Stomach (tissue), 9 donors: Measurements from ENCODE around the gene MYOZ2. TPM values are rescaled to one million over a fixed set of nuclear protein-coding genes. Genes with fewer than 3 reads are reported as not detected.
A peak's percentile ranks its signal among the peaks of the same experiment; 100 is the strongest.

ENCODE experiments used
- DNase-seq, 2 donors: peaks; one replicate each; pipeline versions ENCODE4 v3.0.0 to v3.0.0-alpha.2; 2013 to 2019
- H3K27ac ChIP-seq, 5 donors: fragments of 200-600 bp in 4 of 5; sonication (generic) in 4 of 5; one replicate each; pipeline ENCODE4 v1.5.1; 2013 to 2019; ENCODE audit warnings: mild to moderate bottlenecking in 1 of 5, moderate library complexity in 1 of 5
- H3K27me3 ChIP-seq, 3 donors: fragments of 200-600 bp; sonication (generic); one replicate each; pipeline ENCODE4 v1.5.1; 2017 to 2019; ENCODE audit warnings: mixed run types in 1 of 3
- H3K36me3 ChIP-seq, 4 donors: fragments of 200-600 bp; sonication (generic); 1 replicate in 3 of 4; 2 replicates in 1 of 4; pipeline ENCODE4 v1.5.1; 2016 to 2019
- H3K4me1 ChIP-seq, 4 donors: fragments of 200-600 bp; sonication (generic); one replicate each; pipeline ENCODE4 v1.5.1; 2016 to 2019
- H3K4me3 ChIP-seq, 4 donors: fragments of 200-600 bp; sonication (generic) in 3 of 4; one replicate each; pipeline ENCODE4 v1.5.1; 2016 to 2019; ENCODE audit warnings: mild to moderate bottlenecking in 1 of 4
- H3K9me3 ChIP-seq, 4 donors: fragments of 200-600 bp; sonication (generic); one replicate each; pipeline ENCODE4 v1.5.1; 2016 to 2019
- EP300 ChIP-seq: sonication (generic); formaldehyde crosslinking; IDR thresholded peaks from one replicate; pipeline ENCODE4 v1.6.1; 2017; ENCODE audit warnings: antibody characterized with exemption
- POLR2A ChIP-seq, 4 donors: fragments of 450-650 bp; IDR thresholded peaks; one replicate each; pipeline ENCODE4 v1.6.1; 2016; ENCODE audit warnings: antibody characterized with exemption in 4 of 4, control low read depth in 2 of 4, mild to moderate bottlenecking in 1 of 4, moderate library complexity in 1 of 4
- POLR2AphosphoS5 ChIP-seq, 3 donors: sonication (generic); formaldehyde crosslinking; IDR thresholded peaks; one replicate each; pipeline ENCODE4 v1.6.1; 2016; ENCODE audit warnings: antibody characterized with exemption in 3 of 3
- WGBS, 5 donors: extraction: QIAGEN DNeasy Blood & Tissue Kit in 3 of 5; methylation state at CpG; one replicate each; pipeline versions ENCODE4 v1.1.5 to v1.1.7; 2013 to 2018; 5-methylcytosine and 5-hydroxymethylcytosine counted together
- intact Hi-C: fragments of 100-400 bp; cut with DNase I; formaldehyde crosslinking; loops from one replicate; pipeline ENCODE4 v1.15.1; 2023; ENCODE audit warnings: low total_unique reads
- polyA plus RNA-seq, 3 donors: library from polyadenylated mRNA; stranded (reverse); fragments of 200-250 nt; gene quantifications; one replicate each; pipeline ENCODE4 v1.2.3, GENCODE V29; 2013
- total RNA-seq, 5 donors: library from RNA; depleted of rRNA; stranded (reverse); fragments of >200 nt; gene quantifications; one replicate each; pipeline versions ENCODE4 v1.1.0 to v1.2.3, GENCODE V29; 2014 to 2016
- TF ChIP-seq, protein P1 (sequence below), 7 experiments: fragments of 450-650 bp in 4 of 7; fragments of 200-600 bp in 3 of 7; sonication (generic) in 3 of 7; IDR thresholded peaks; one replicate each; pipeline ENCODE4 v1.5.1; 2016 to 2019; ENCODE audit warnings: antibody characterized with exemption in 7 of 7, control low read depth in 2 of 7, mild to moderate bottlenecking in 1 of 7
- donor health status: healthy with polysubstance abuse.
- donor health status: Bipolar disorder and iron deficiency.
- donor health status: healthy.

MYOZ2 gene
- total and polyA plus RNA-seq, 8 donors: 0.31 to 1.4 (median 0.59) TPM; not detected in 2

DNA sequence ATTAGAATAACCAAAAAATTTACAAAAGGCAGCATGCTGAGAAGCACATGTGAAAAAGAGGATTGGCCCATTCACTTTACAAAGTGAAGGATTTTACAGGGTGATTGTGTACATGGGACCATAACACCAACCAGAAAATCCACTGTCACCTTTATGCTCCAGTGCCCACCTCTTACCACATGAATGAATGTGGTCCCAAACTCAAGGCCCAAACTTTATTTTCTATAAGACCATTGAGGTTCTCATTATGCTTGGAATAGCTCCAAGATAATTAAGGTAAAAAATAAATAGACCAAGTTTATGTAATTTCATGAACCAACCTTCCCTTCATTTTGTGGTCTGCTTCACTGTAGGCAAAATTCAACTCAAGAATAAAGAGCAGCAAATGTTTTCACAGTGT is 24.3 kb upstream of the MYOZ2 start:
- no peaks in the 10 kb centered on the region for H3K27me3 ChIP-seq
- peaks cover 0 to 20% (median 5%) of the 10 kb centered on the region in 4 donors for H3K4me1 ChIP-seq
- no peaks in the 10 kb centered on the region for H3K36me3 ChIP-seq
- no peak for DNase-seq
- intact Hi-C loops: no loop called here
- H3K4me3 ChIP-seq: no peak overlapping the region
- H3K9me3 ChIP-seq: no peaks in the 10 kb centered on the region
- no peak overlapping the region for H3K27ac ChIP-seq
- no peak for TF ChIP-seq POLR2A (IDR thresholded peaks at IDR 0.05)
- no peak for TF ChIP-seq POLR2AphosphoS5 (IDR thresholded peaks at IDR 0.05)
- TF ChIP-seq EP300: no peak
- TF ChIP-seq, protein P1, sequence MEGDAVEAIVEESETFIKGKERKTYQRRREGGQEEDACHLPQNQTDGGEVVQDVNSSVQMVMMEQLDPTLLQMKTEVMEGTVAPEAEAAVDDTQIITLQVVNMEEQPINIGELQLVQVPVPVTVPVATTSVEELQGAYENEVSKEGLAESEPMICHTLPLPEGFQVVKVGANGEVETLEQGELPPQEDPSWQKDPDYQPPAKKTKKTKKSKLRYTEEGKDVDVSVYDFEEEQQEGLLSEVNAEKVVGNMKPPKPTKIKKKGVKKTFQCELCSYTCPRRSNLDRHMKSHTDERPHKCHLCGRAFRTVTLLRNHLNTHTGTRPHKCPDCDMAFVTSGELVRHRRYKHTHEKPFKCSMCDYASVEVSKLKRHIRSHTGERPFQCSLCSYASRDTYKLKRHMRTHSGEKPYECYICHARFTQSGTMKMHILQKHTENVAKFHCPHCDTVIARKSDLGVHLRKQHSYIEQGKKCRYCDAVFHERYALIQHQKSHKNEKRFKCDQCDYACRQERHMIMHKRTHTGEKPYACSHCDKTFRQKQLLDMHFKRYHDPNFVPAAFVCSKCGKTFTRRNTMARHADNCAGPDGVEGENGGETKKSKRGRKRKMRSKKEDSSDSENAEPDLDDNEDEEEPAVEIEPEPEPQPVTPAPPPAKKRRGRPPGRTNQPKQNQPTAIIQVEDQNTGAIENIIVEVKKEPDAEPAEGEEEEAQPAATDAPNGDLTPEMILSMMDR (IDR thresholded peaks at IDR 0.05): no peak

DNA sequence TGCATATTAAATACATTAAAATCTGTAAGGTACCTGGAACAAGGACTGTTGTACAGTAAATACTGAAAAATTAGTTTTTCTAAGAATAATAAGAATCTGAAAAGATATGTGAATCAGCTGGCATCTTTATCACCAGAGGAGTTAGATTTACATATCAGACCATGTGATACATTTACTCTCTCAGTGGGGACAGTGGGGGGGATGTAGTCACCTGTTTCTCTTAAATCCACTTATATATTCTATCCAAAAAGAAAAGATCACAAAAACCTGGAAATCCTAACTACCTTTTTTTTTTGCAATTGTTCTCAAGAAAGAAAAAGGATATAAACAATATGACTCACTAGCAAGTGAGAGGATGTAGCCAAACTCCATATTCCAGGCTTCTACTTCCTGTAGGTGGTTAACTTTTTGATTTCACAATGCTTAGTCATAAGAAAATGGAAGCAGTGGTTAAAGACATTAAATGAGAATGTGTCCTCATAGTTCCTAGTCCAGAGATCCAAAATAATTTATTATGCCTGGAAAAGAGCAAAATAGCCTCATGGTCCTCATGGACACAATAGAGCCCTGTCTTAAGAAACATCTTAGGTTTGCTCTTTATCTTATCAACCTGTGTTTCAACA is 22.5 kb upstream of the MYOZ2 start:
- peak in 1 of 2 donors; percentile 53 for DNase-seq
- TF ChIP-seq POLR2AphosphoS5 (IDR thresholded peaks at IDR 0.05) (peak in 1 of 3 donors; percentile 73), POLR2A (IDR thresholded peaks at IDR 0.05) (no peak)
- H3K9me3 ChIP-seq: no peaks in the 10 kb centered on the region
- H3K27ac ChIP-seq: peak overlapping the region in 2 of 5 donors; percentile 66 to 69
- H3K4me3 ChIP-seq: no peak overlapping the region
- H3K4me1 ChIP-seq: peaks cover 0 to 10% (median 0%) of the 10 kb centered on the region in 4 donors
- H3K36me3 ChIP-seq: no peaks in the 10 kb centered on the region
- H3K27me3 ChIP-seq: no peaks in the 10 kb centered on the region
- intact Hi-C loops: no loop called here

DNA sequence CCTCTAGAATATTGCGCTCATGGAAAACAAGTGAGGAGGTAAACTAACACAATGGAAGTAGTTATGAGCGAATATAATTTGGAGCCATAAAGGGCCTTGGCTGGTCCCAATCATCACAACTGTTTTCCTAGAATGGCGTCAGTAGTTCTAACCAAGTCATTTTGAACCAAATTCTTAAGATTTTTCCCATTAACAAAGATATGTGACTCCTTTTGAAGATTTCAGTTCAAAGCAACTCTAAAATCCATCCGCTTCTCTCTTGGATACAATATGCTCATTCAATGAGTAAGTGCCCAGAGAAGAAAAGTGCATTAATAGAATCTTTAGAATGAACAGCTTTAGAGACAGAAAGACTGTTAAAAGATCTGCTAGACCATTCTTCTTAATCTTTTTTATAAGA is 19.6 kb upstream of the MYOZ2 start:
- Histone ChIP-seq H3K4me3 (no peak overlapping the region), H3K4me1 (peaks cover 0 to 10% (median 0%) of the 10 kb centered on the region in 4 donors), H3K36me3 (no peaks in the 10 kb centered on the region), H3K9me3 (no peaks in the 10 kb centered on the region), H3K27me3 (no peaks in the 10 kb centered on the region), H3K27ac (no peak overlapping the region)
- TF ChIP-seq, protein P1 (IDR thresholded peaks at IDR 0.05): no peak
- no peak for TF ChIP-seq EP300
- no peak for TF ChIP-seq POLR2AphosphoS5 (IDR thresholded peaks at IDR 0.05)
- TF ChIP-seq POLR2A (IDR thresholded peaks at IDR 0.05): no peak
- WGBS, 5 donors: 93 to 97% (median 96%) methylated on average over 4 of the region's 4 CpGs
- DNase-seq: no peak
- intact Hi-C loops: no loop called here

DNA sequence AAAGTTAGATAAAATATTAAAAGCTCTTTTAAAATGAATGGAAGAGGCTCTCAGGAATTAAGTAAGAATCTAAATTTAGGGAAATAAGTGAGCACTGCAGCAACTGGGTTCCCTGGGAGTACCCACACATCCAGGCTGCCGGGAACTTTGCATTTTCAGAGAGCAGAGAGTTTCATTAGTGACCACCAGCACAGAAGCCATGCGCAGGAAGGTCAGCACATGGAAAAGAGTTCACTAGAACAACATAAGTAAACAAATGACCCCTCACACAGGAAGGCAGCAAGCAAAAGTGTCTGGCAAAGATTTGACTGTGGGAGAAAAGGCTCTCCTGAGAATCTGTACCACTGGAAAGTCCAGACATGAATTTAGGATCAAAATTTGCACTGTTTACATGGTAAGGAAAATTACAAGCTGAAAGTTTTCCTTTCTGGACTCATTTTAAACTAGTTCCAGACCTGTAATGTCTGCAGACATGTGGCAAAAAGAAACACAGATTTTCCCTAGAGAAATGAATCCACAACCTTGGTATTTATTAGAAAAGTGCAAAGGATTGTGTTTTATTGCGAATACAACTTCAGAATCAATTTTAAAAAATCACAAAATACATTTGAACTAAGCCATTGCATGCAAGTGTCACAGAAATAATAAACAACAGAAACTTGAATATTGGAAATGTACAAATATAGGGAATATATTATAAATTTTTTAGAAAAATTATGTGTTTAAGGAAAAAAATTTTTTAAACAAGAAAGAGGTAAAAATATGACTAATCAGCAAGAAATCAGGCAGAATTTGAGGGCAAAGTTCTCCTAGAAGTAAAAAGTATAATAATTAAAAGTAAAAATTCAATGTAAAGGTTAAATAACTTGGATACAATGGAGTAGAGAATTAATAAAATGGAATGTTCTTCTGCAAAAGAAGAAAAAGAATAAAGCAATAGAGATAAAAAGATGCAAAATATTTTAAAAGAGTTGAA is 18.4 kb upstream of the MYOZ2 start:
- intact Hi-C loops: no loop called here
- Histone ChIP-seq H3K9me3 (no peaks in the 10 kb centered on the region), H3K36me3 (no peaks in the 10 kb centered on the region), H3K4me3 (no peak overlapping the region), H3K27me3 (no peaks in the 10 kb centered on the region), H3K27ac (no peak overlapping the region), H3K4me1 (peaks cover 0 to 10% (median 0%) of the 10 kb centered on the region in 4 donors)
- TF ChIP-seq POLR2A (IDR thresholded peaks at IDR 0.05): no peak
- no peak for TF ChIP-seq POLR2AphosphoS5 (IDR thresholded peaks at IDR 0.05)
- TF ChIP-seq EP300: no peak
- TF ChIP-seq, protein P1 (IDR thresholded peaks at IDR 0.05): no peak
- 68 to 83% (median 82%) methylated on average over 3 of the region's 3 CpGs for WGBS, 5 donors
- DNase-seq: no peak
